ENCODE measurements around the gene IGSF21. TPM values are rescaled to one million over a fixed set of nuclear protein-coding genes. Genes with fewer than 3 reads are reported as not detected.

IGSF21 gene
- total RNA-seq, 1 donor from 2014 or later: not detected

- Histone ChIP-seq H3K27me3 (ENCODE audit: control insufficient read depth, insufficient read depth, low read length) (no peaks in the 10 kb centered on the region), H3K36me3 (ENCODE audit: control insufficient read depth, insufficient read depth, low read length) (peaks cover 1% of the 10 kb centered on the region), H3K4me3 (ENCODE audit: low read depth, low read length) (no peak overlapping the region)
- TF ChIP-seq, protein P1, sequence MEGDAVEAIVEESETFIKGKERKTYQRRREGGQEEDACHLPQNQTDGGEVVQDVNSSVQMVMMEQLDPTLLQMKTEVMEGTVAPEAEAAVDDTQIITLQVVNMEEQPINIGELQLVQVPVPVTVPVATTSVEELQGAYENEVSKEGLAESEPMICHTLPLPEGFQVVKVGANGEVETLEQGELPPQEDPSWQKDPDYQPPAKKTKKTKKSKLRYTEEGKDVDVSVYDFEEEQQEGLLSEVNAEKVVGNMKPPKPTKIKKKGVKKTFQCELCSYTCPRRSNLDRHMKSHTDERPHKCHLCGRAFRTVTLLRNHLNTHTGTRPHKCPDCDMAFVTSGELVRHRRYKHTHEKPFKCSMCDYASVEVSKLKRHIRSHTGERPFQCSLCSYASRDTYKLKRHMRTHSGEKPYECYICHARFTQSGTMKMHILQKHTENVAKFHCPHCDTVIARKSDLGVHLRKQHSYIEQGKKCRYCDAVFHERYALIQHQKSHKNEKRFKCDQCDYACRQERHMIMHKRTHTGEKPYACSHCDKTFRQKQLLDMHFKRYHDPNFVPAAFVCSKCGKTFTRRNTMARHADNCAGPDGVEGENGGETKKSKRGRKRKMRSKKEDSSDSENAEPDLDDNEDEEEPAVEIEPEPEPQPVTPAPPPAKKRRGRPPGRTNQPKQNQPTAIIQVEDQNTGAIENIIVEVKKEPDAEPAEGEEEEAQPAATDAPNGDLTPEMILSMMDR (IDR thresholded peaks at IDR 0.05; ENCODE audit: insufficient read depth, low read length, severe bottlenecking): no peak
- DNase-seq (ENCODE audit: low read depth) (no peak), FAIRE-seq (no peak)
Measured at GRCh38 chr1:18079941-18080735, 27.5 kb upstream of the IGSF21 start.

- H3K27me3 ChIP-seq (ENCODE audit: control insufficient read depth, insufficient read depth, low read length): no peaks in the 10 kb centered on the region
Measured at GRCh38 chr1:18085387-18086074, 22.1 kb upstream of the IGSF21 start.

GRCh38 chr1:18088077-18088594 lies 19.5 kb upstream of the IGSF21 start:
- DNase-seq (ENCODE audit: low read depth) (no peak), FAIRE-seq (no peak)
- Histone ChIP-seq H3K36me3 (ENCODE audit: control insufficient read depth, insufficient read depth, low read length) (no peaks in the 10 kb centered on the region), H3K27me3 (ENCODE audit: control insufficient read depth, insufficient read depth, low read length) (no peaks in the 10 kb centered on the region), H3K4me3 (ENCODE audit: low read depth, low read length) (no peak overlapping the region)
- TF ChIP-seq, protein P1 (IDR thresholded peaks at IDR 0.05; ENCODE audit: insufficient read depth, low read length, severe bottlenecking): no peak

More at GRCh38 chr1:18085387-18086074, 22.1 kb upstream of the IGSF21 start:
- Histone ChIP-seq H3K36me3 (ENCODE audit: control insufficient read depth, insufficient read depth, low read length) (no peaks in the 10 kb centered on the region), H3K4me3 (ENCODE audit: low read depth, low read length) (no peak overlapping the region)
- peak; percentile 28 for FAIRE-seq
- TF ChIP-seq, protein P1 (IDR thresholded peaks at IDR 0.05; ENCODE audit: insufficient read depth, low read length, severe bottlenecking): no peak
- DNase-seq (ENCODE audit: low read depth): no peak

GRCh38 chr1:18089488-18089887 lies 18.1 kb upstream of the IGSF21 start:
- FAIRE-seq (no peak), DNase-seq (ENCODE audit: low read depth) (no peak)
- TF ChIP-seq, protein P1 (IDR thresholded peaks at IDR 0.05; ENCODE audit: insufficient read depth, low read length, severe bottlenecking): no peak
- no peaks in the 10 kb centered on the region for H3K27me3 ChIP-seq (ENCODE audit: control insufficient read depth, insufficient read depth, low read length)
- no peak overlapping the region for H3K4me3 ChIP-seq (ENCODE audit: low read depth, low read length)
- no peaks in the 10 kb centered on the region for H3K36me3 ChIP-seq (ENCODE audit: control insufficient read depth, insufficient read depth, low read length)

DNA sequence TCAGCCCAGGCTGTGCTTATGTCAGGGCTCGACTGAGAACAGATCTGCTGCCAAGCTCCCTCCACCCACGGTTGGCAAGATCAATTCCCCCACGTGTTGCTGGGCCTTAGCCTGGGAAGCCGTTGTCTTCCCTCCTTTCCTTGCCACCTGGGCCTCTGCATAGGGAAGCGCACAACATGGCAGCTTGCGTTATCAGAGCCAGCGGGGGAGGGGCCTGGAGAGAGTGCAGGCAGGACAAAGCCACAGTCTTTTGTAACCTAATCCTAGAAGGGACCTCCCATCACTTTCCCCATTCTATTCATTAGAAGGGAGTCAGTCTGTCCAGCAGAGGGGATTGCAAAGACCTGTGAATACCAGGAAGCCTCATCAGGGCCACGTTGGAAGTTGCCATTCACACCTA lies 17.0 kb upstream of the IGSF21 start:
- FAIRE-seq: no peak
- no peak overlapping the region for H3K4me3 ChIP-seq (ENCODE audit: low read depth, low read length)
- DNase-seq (ENCODE audit: low read depth): no peak
- TF ChIP-seq, protein P1 (IDR thresholded peaks at IDR 0.05; ENCODE audit: insufficient read depth, low read length, severe bottlenecking): no peak
- no peaks in the 10 kb centered on the region for H3K36me3 ChIP-seq (ENCODE audit: control insufficient read depth, insufficient read depth, low read length)
- H3K27me3 ChIP-seq (ENCODE audit: control insufficient read depth, insufficient read depth, low read length): no peaks in the 10 kb centered on the region
